NB4 (cell line): Measurements from ENCODE around the gene RASD1.

Source experiments
- CTCF ChIP-seq: IDR thresholded peaks from one replicate; pipeline ENCODE4 v1.5.1; 2012; ENCODE audit warnings: low read depth, low read length
- MAX ChIP-seq: IDR thresholded peaks from 2 replicates; pipeline ENCODE4 v1.6.1; 2011; ENCODE audit warnings: low read depth, low read length
- POLR2A ChIP-seq: IDR thresholded peaks from 2 replicates; pipeline ENCODE4 v1.6.1; 2011; ENCODE audit warnings: mild to moderate bottlenecking; ENCODE audit not compliant: insufficient read length; ENCODE audit errors: extremely low read depth

- TF ChIP-seq CTCF (no peak), POLR2A (no peak), MAX (no peak)
Observed at GRCh38 chr17:17509601-17510425, 13.6 kb upstream of the RASD1 start.
